ENCODE measurements around the gene ZBTB49. TPM values are rescaled to one million over a fixed set of nuclear protein-coding genes. Genes with fewer than 3 reads are reported as not detected.

ZBTB49 gene
- total and polyA plus RNA-seq, 2 donors (not counting 3 experiments of a cell fraction or from before 2014, with no cell fraction given): 3.8 to 5.8 TPM

DNA sequence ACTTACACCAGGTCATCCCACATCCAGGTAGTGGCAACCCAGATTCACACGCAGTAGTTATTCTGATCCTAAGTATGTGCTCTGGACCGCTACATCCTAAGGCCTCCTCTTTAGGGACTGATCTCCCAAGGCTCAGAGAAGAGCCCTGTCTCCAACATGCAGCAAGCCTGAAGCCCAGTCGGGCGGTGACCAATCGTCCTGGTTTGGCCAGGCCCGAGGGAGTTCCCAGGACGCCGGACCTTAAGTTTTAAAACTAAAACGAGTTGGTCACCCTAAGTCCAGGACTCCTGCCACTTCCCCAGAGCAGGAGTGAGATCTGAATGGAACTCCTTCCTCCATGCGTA, 482 bp upstream of the ZBTB49 start:
- ChIA-PET CTCF (interaction anchor here (1.1 to 1.4 kb wide), 4 partner anchors 16 to 38 kb away, joined by 3 to 7 read pairs (median 4); no protein-coding TSS in a partner anchor), POLR2A (no interaction called here)
- H2AFZ ChIP-seq (ENCODE audit: low read depth, low read length): peak overlapping the region; percentile 85
- no peak for TF ChIP-seq POLR2AphosphoS5 (IDR thresholded peaks at IDR 0.05; ENCODE audit: insufficient read depth, low read depth, low read length)
- no peak for TF ChIP-seq MYC (IDR thresholded peaks at IDR 0.05; ENCODE audit: low read depth, low read length)
- TF ChIP-seq JUN (IDR thresholded peaks at IDR 0.05; ENCODE audit: borderline replicate concordance, insufficient read depth, insufficient read length, low read depth): no peak
- peaks cover 17% of the 10 kb centered on the region for H3K4me1 ChIP-seq (ENCODE audit: control insufficient read depth, extremely low read depth, insufficient read depth, low read length)
- no peaks in the 10 kb centered on the region for H3K27me3 ChIP-seq (ENCODE audit: control insufficient read depth in 2 of 2, insufficient read depth in 2 of 2, low read length in 2 of 2)
- peak overlapping the region; percentile 41 for H3K27ac ChIP-seq (ENCODE audit: insufficient read depth, low read depth, low read length)
- no peaks in the 10 kb centered on the region for H3K9me3 ChIP-seq (replicated peaks; ENCODE audit: control insufficient read depth, insufficient read depth, low read length)
- intact Hi-C loops (cut with micrococcal nuclease) (no loop called here), dilution Hi-C loops (cut with MboI; ENCODE audit: extremely low pct_ligation_motif_present, low sequenced_read_pairs) (no loop called here)
- TSS peak; percentile 71 for BruUV-seq (replicated peaks)
- peak overlapping the region; percentile 67 for H3K4me2 ChIP-seq (ENCODE audit: insufficient read depth, low read length)
- H3K9me1 ChIP-seq (replicated peaks; ENCODE audit: control insufficient read depth, extremely low read depth, insufficient read depth, low read length): no peaks in the 10 kb centered on the region
- peak overlapping the region; percentile 74 for H3K9ac ChIP-seq (replicated peaks; ENCODE audit: extremely low read depth, insufficient read depth, low read length)
- peaks cover 0 to 2% of the 10 kb centered on the region in 2 experiments for H3K36me3 ChIP-seq (ENCODE audit: control insufficient read depth in 2 of 2, extremely low read depth in 1 of 2, insufficient read depth in 2 of 2, low read length in 2 of 2)
- no peaks in the 10 kb centered on the region for H4K20me1 ChIP-seq (replicated peaks; ENCODE audit: control insufficient read depth, extremely low read depth, insufficient read depth, low read length)
- H3K79me2 ChIP-seq (ENCODE audit: control insufficient read depth, insufficient read depth, low read length): peaks cover 61% of the 10 kb centered on the region
- DNase-seq (ENCODE audit: low read depth, low spot score) (no peak), FAIRE-seq (no peak)
- peak overlapping the region; percentile 81 to 94 (median 89) for H3K4me3 ChIP-seq (replicated peaks in 1 of 3; ENCODE audit: insufficient read depth in 1 of 3, low read depth in 1 of 3, low read length in 3 of 3)

DNA sequence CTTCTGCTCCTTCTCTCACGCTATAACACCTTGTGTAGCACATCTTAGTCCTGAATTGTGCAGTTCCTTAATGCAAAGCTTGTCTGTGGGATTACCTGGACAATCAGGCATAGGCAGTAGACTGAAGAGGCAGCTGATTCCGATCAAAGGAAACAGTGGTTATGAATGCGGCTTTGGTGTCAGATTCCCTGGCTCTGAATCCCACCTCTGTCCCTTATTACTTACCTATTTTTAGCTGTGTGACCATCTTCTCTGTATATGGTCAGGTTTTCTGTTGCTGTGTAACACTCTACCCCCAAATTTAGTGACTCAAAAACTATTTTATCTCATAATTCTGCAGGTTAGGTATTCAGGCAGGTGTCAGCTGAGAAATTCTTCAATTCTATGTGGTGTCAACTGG, 3.2 kb downstream of the ZBTB49 start:
- CTCF ChIA-PET: no interaction called here
- POLR2A ChIA-PET: no interaction called here
- dilution Hi-C loops (cut with MboI; ENCODE audit: extremely low pct_ligation_motif_present, low sequenced_read_pairs) (no loop called here), intact Hi-C loops (cut with micrococcal nuclease) (no loop called here)
- DNase-seq (ENCODE audit: low read depth, low spot score) (no peak), FAIRE-seq (no peak)
- no peak overlapping the region for H3K27ac ChIP-seq (ENCODE audit: insufficient read depth, low read depth, low read length)
- no peak overlapping the region for H3K4me3 ChIP-seq (replicated peaks in 1 of 3; ENCODE audit: insufficient read depth in 1 of 3, low read depth in 1 of 3, low read length in 3 of 3)
- H3K9me1 ChIP-seq (replicated peaks; ENCODE audit: control insufficient read depth, extremely low read depth, insufficient read depth, low read length): no peaks in the 10 kb centered on the region
- peaks cover 48% of the 10 kb centered on the region for H3K79me2 ChIP-seq (ENCODE audit: control insufficient read depth, insufficient read depth, low read length)
- H4K20me1 ChIP-seq (replicated peaks; ENCODE audit: control insufficient read depth, extremely low read depth, insufficient read depth, low read length): no peaks in the 10 kb centered on the region
- peaks cover 17% of the 10 kb centered on the region for H3K4me1 ChIP-seq (ENCODE audit: control insufficient read depth, extremely low read depth, insufficient read depth, low read length)
- TF ChIP-seq MYC (IDR thresholded peaks at IDR 0.05; ENCODE audit: low read depth, low read length) (no peak), POLR2AphosphoS5 (IDR thresholded peaks at IDR 0.05; ENCODE audit: insufficient read depth, low read depth, low read length) (no peak), GATA2 (IDR thresholded peaks at IDR 0.05; ENCODE audit: insufficient read depth, insufficient read length, low read depth, low read length) (no peak), JUN (IDR thresholded peaks at IDR 0.05; ENCODE audit: borderline replicate concordance, insufficient read depth, insufficient read length, low read depth) (no peak), EZH2 (IDR thresholded peaks at IDR 0.05; ENCODE audit: borderline replicate concordance, low read depth, low read length, severe bottlenecking) (no peak), POLR2A (IDR thresholded peaks at IDR 0.05; ENCODE audit: low read depth, low read length) (no peak), FOS (IDR thresholded peaks at IDR 0.05; ENCODE audit: borderline replicate concordance, insufficient read depth, low read length) (no peak)
- TF ChIP-seq, protein P1, sequence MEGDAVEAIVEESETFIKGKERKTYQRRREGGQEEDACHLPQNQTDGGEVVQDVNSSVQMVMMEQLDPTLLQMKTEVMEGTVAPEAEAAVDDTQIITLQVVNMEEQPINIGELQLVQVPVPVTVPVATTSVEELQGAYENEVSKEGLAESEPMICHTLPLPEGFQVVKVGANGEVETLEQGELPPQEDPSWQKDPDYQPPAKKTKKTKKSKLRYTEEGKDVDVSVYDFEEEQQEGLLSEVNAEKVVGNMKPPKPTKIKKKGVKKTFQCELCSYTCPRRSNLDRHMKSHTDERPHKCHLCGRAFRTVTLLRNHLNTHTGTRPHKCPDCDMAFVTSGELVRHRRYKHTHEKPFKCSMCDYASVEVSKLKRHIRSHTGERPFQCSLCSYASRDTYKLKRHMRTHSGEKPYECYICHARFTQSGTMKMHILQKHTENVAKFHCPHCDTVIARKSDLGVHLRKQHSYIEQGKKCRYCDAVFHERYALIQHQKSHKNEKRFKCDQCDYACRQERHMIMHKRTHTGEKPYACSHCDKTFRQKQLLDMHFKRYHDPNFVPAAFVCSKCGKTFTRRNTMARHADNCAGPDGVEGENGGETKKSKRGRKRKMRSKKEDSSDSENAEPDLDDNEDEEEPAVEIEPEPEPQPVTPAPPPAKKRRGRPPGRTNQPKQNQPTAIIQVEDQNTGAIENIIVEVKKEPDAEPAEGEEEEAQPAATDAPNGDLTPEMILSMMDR (IDR thresholded peaks at IDR 0.05; ENCODE audit: extremely low read depth in 1 of 2, insufficient read depth in 1 of 2, low read depth in 1 of 2, low read length in 2 of 2): no peak
- TF ChIP-seq, protein P2, sequence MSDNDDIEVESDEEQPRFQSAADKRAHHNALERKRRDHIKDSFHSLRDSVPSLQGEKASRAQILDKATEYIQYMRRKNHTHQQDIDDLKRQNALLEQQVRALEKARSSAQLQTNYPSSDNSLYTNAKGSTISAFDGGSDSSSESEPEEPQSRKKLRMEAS (IDR thresholded peaks at IDR 0.05; ENCODE audit: insufficient read depth, insufficient read length): no peak
- H3K9ac ChIP-seq (replicated peaks; ENCODE audit: extremely low read depth, insufficient read depth, low read length): no peak overlapping the region
- BruUV-seq (replicated peaks): no TSS peak
- H3K4me2 ChIP-seq (ENCODE audit: insufficient read depth, low read length): no peak overlapping the region
- H2AFZ ChIP-seq (ENCODE audit: low read depth, low read length): no peak overlapping the region
- H3K36me3 ChIP-seq (ENCODE audit: control insufficient read depth in 2 of 2, extremely low read depth in 1 of 2, insufficient read depth in 2 of 2, low read length in 2 of 2): no peaks in the 10 kb centered on the region
- H3K27me3 ChIP-seq (ENCODE audit: control insufficient read depth in 2 of 2, insufficient read depth in 2 of 2, low read length in 2 of 2): no peaks in the 10 kb centered on the region
- no peaks in the 10 kb centered on the region for H3K9me3 ChIP-seq (replicated peaks; ENCODE audit: control insufficient read depth, insufficient read depth, low read length)

All from endothelial cell of umbilical vein (primary cell).